Activated CD4-positive, alpha-beta T cell treated with anti-CD3 and anti-CD28 coated beads, Interleukin-2, amount 10 ng/mL, durations not matched to agents 24 days and 14 days (primary cell): ENCODE measurements around the gene ARHGEF10L. TPM values are rescaled to one million over a fixed set of nuclear protein-coding genes. Genes with fewer than 3 reads are reported as not detected.
A peak's percentile ranks its signal among the peaks of the same experiment; 100 is the strongest.
"Not testable (repeated sequence)": the region's sequence is repeated elsewhere in the genome, so short reads cannot be mapped to it uniquely, and the experiment has no call there.

Experiments
- DNase-seq: peaks from one replicate; pipeline ENCODE4 v3.0.0; 2022
- H3K27ac Mint-ChIP-seq: one replicate; pipeline ENCODE4 v1.8.0; 2022; ENCODE audit warnings: mild to moderate bottlenecking, mixed read lengths
- H3K27me3 Mint-ChIP-seq: one replicate; pipeline ENCODE4 v1.8.0; 2022; ENCODE audit warnings: mixed read lengths
- H3K36me3 Mint-ChIP-seq: one replicate; pipeline ENCODE4 v1.8.0; 2022; ENCODE audit warnings: low read depth, mild to moderate bottlenecking, mixed read lengths
- H3K4me1 Mint-ChIP-seq: one replicate; pipeline ENCODE4 v1.8.0; 2021; ENCODE audit warnings: mixed read lengths
- H3K4me3 Mint-ChIP-seq: one replicate; pipeline ENCODE4 v1.8.0; 2022; ENCODE audit warnings: mild to moderate bottlenecking, moderate library complexity, mixed read lengths
- H3K9me3 Mint-ChIP-seq: one replicate; pipeline ENCODE4 v1.8.0; 2021; ENCODE audit warnings: mixed read lengths
- intact Hi-C: fragments of 100-400 bp; cut with micrococcal nuclease; formaldehyde crosslinking; loops from one replicate; pipeline ENCODE4 v1.15.1; 2023
- total RNA-seq: library from RNA; stranded (reverse); gene quantifications from 2 replicates; pipeline ENCODE4 v1.2.3, GENCODE V29; 2022

ARHGEF10L gene
- not detected in 2 replicates for total RNA-seq

GRCh38 chr1:17539477-17540254 is at the start of gene ARHGEF10L:
Gene ARHGEF10L (plus strand): TSS chr1:17539698. CDS start chr1:17580596, 40,898 bp downstream.
- Mint-ChIP-seq H3K4me3 (peak within 1 kb of the TSS; percentile 35), H3K9me3 (no peaks in the 10 kb centered on the region), H3K4me1 (peaks cover 2% of the 10 kb centered on the region), H3K27ac (no peak within 1 kb of the TSS), H3K27me3 (peaks cover 37% of the 10 kb centered on the region), H3K36me3 (no peaks in the 10 kb centered on the region)
- intact Hi-C loops = no loop called here
- no peak for DNase-seq

GRCh38 chr1:17489768-17490417 is 49.6 kb upstream of the ARHGEF10L start:
- H3K4me3 Mint-ChIP-seq, H3K27ac Mint-ChIP-seq, H3K9me3 Mint-ChIP-seq, H3K27me3 Mint-ChIP-seq, H3K36me3 Mint-ChIP-seq, DNase-seq, intact Hi-C loops, H3K4me1 Mint-ChIP-seq: not testable (repeated sequence)

DNA sequence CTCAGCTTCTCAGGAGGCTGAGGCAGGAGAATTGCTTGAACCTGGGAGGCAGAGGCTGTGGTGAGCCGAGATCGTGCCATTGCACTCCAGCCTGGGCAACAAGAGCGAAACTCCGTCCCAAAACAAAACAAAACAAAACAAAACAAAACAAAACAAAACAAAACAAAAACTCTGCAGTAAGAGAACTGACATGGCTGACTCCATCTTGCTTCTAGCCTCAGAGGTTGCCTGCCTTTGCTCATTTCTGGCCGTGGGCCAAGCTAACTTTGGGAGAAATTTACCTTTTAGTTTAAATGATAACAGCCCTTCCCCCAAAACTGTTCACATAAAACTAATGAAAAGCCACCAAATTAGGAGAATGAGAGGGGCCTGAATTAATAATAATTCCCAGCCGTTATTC is 48.8 kb upstream of the ARHGEF10L start:
- H3K9me3 Mint-ChIP-seq, DNase-seq, H3K4me1 Mint-ChIP-seq, intact Hi-C loops, H3K4me3 Mint-ChIP-seq, H3K27me3 Mint-ChIP-seq, H3K36me3 Mint-ChIP-seq, H3K27ac Mint-ChIP-seq: not testable (repeated sequence)

GRCh38 chr1:17494114-17494729 is 45.3 kb upstream of the ARHGEF10L start:
- intact Hi-C loops = loop anchor here (2.0 kb wide), 1 partner anchor 113 kb away; no protein-coding TSS in a partner anchor
- H3K36me3 Mint-ChIP-seq = no peaks in the 10 kb centered on the region
- H3K4me1 Mint-ChIP-seq = no peaks in the 10 kb centered on the region
- H3K4me3 Mint-ChIP-seq = no peak overlapping the region
- H3K27me3 Mint-ChIP-seq = peaks cover 8% of the 10 kb centered on the region
- H3K9me3 Mint-ChIP-seq = no peaks in the 10 kb centered on the region
- no peak overlapping the region for H3K27ac Mint-ChIP-seq
- DNase-seq = peak; percentile 87

GRCh38 chr1:17496419-17496818 is 43.1 kb upstream of the ARHGEF10L start:
- Mint-ChIP-seq H3K36me3 (no peaks in the 10 kb centered on the region), H3K27me3 (peaks cover 10% of the 10 kb centered on the region), H3K4me3 (no peak overlapping the region), H3K9me3 (no peaks in the 10 kb centered on the region), H3K4me1 (no peaks in the 10 kb centered on the region), H3K27ac (no peak overlapping the region)
- intact Hi-C loops = no loop called here
- DNase-seq = no peak

DNA sequence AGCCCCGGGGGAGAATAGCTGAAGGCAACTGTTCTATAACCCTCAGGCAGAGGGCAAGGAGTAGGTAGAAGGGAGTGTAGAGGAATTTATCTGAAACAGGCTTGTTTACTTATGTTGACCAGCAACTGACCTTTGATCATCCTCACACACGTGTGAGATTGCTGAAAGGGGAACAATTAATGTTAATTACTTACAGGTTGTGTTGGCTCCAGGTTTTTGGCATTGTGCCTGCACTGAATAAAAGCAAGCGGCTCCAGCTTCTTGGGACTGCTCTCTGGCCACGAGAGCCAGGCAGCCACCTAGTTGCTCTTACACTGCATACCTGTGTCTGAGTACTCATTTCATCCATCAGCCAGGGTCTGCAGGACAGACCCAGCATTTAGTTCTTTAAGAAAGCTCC is 41.3 kb upstream of the ARHGEF10L start:
- no peak overlapping the region for H3K27ac Mint-ChIP-seq
- peaks cover 10% of the 10 kb centered on the region for H3K27me3 Mint-ChIP-seq
- H3K4me3 Mint-ChIP-seq = no peak overlapping the region
- H3K4me1 Mint-ChIP-seq = no peaks in the 10 kb centered on the region
- H3K9me3 Mint-ChIP-seq = no peaks in the 10 kb centered on the region
- intact Hi-C loops = no loop called here
- no peak for DNase-seq
- H3K36me3 Mint-ChIP-seq = no peaks in the 10 kb centered on the region

DNA sequence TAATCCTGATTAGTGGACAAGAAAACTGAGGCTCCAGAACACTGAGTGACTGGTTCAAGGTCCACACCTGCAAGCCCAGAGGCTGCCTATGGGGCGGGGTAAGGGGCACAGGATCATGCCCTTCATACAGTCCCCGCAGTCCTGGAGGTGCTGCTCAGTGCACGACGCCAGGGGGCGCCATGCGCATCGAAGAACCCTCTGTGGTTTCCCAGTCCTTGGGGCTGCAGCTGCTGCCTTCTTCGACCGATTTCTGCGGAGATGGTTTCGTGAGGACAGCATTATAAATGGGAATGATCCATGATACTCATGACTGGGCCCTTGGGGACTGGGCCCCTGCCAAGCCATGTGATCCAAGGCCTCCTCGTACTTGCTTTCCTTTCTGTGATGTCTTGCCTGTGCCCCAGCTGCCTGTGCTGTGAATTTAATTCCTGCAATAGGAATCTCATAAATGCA is 37.1 kb upstream of the ARHGEF10L start:
- intact Hi-C loops = no loop called here
- peak; percentile 87 for DNase-seq
- Mint-ChIP-seq H3K4me3 (no peak overlapping the region), H3K36me3 (no peaks in the 10 kb centered on the region), H3K4me1 (no peaks in the 10 kb centered on the region), H3K9me3 (no peaks in the 10 kb centered on the region), H3K27ac (no peak overlapping the region), H3K27me3 (peaks cover 8% of the 10 kb centered on the region)

- H3K36me3 Mint-ChIP-seq = no peaks in the 10 kb centered on the region
- no peak overlapping the region for H3K4me3 Mint-ChIP-seq
- no peaks in the 10 kb centered on the region for H3K9me3 Mint-ChIP-seq
- intact Hi-C loops = no loop called here
- no peaks in the 10 kb centered on the region for H3K4me1 Mint-ChIP-seq
- no peak for DNase-seq
- H3K27ac Mint-ChIP-seq = no peak overlapping the region
- peaks cover 6% of the 10 kb centered on the region for H3K27me3 Mint-ChIP-seq
Measured at GRCh38 chr1:17503146-17503545, 36.4 kb upstream of the ARHGEF10L start.

DNA sequence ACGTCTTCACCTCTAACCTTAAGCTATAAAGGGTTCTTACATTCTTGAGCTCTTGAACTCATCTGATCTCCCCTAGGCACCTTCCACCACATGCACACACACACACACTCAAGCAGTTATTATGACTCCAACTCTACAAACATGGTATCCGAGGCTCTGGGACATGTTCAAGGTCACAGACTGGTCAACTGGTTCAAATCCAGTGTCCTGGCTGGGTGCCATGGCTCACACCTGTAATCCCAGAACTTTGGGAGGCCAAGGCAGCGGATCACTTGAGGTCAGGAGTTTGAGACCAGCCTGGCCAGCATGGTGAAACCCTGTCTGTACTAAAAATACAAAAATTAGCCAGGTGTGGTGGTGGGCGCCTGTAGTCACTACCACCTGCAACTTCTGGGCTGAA is 32.3 kb upstream of the ARHGEF10L start:
- H3K4me1 Mint-ChIP-seq = not testable (repeated sequence)

DNA sequence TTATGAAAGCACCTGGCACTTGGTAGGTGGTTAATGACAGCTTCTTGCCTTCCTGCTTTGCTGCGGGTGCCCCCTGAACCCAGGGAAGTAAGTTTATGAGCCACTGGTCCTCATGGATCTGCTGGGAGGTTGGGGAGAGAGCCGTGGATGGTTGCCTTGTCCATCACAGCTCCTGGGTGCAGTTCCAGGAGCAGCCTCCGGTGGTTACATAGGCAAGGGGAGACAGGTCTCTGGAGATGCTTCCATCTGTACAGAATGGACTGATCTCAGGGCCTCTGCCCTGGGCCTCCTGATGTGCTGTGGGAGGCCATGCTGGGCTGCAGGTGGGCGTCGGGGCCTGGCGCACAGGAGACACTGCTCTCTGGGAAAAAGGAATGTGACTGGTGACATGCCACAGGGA is 31.6 kb upstream of the ARHGEF10L start:
- no peak overlapping the region for H3K4me3 Mint-ChIP-seq
- H3K27ac Mint-ChIP-seq = no peak overlapping the region
- no peaks in the 10 kb centered on the region for H3K36me3 Mint-ChIP-seq
- H3K9me3 Mint-ChIP-seq = no peaks in the 10 kb centered on the region
- intact Hi-C loops = no loop called here
- H3K27me3 Mint-ChIP-seq = no peaks in the 10 kb centered on the region
- DNase-seq = no peak
- no peaks in the 10 kb centered on the region for H3K4me1 Mint-ChIP-seq

More for the DNA sequence above, 32.3 kb upstream of the ARHGEF10L start:
- H3K27ac Mint-ChIP-seq, H3K27me3 Mint-ChIP-seq, intact Hi-C loops, H3K36me3 Mint-ChIP-seq, DNase-seq, H3K9me3 Mint-ChIP-seq, H3K4me3 Mint-ChIP-seq: not testable (repeated sequence)

- no peaks in the 10 kb centered on the region for H3K4me1 Mint-ChIP-seq
- intact Hi-C loops = no loop called here
- no peaks in the 10 kb centered on the region for H3K36me3 Mint-ChIP-seq
- no peaks in the 10 kb centered on the region for H3K9me3 Mint-ChIP-seq
- no peak overlapping the region for H3K4me3 Mint-ChIP-seq
- H3K27me3 Mint-ChIP-seq = no peaks in the 10 kb centered on the region
- no peak for DNase-seq
- H3K27ac Mint-ChIP-seq = no peak overlapping the region
Measured at GRCh38 chr1:17509363-17509762, 30.1 kb upstream of the ARHGEF10L start.

GRCh38 chr1:17510138-17510537 is 29.4 kb upstream of the ARHGEF10L start:
- H3K4me3 Mint-ChIP-seq = no peak overlapping the region
- no peaks in the 10 kb centered on the region for H3K4me1 Mint-ChIP-seq
- H3K9me3 Mint-ChIP-seq = no peaks in the 10 kb centered on the region
- H3K27me3 Mint-ChIP-seq = no peaks in the 10 kb centered on the region
- H3K36me3 Mint-ChIP-seq = no peaks in the 10 kb centered on the region
- no peak overlapping the region for H3K27ac Mint-ChIP-seq
- intact Hi-C loops = no loop called here
- no peak for DNase-seq

GRCh38 chr1:17511188-17511587 is 28.3 kb upstream of the ARHGEF10L start:
- no peak overlapping the region for H3K27ac Mint-ChIP-seq
- DNase-seq = no peak
- no peaks in the 10 kb centered on the region for H3K27me3 Mint-ChIP-seq
- no peaks in the 10 kb centered on the region for H3K4me1 Mint-ChIP-seq
- no peaks in the 10 kb centered on the region for H3K36me3 Mint-ChIP-seq
- intact Hi-C loops = no loop called here
- no peak overlapping the region for H3K4me3 Mint-ChIP-seq
- no peaks in the 10 kb centered on the region for H3K9me3 Mint-ChIP-seq

- no peak overlapping the region for H3K27ac Mint-ChIP-seq
- intact Hi-C loops = no loop called here
- DNase-seq = no peak
- peaks cover 2% of the 10 kb centered on the region for H3K27me3 Mint-ChIP-seq
- H3K4me1 Mint-ChIP-seq = no peaks in the 10 kb centered on the region
- H3K4me3 Mint-ChIP-seq = no peak overlapping the region
- H3K9me3 Mint-ChIP-seq = no peaks in the 10 kb centered on the region
- H3K36me3 Mint-ChIP-seq = no peaks in the 10 kb centered on the region
Measured at GRCh38 chr1:17513131-17513530, 26.4 kb upstream of the ARHGEF10L start.
